ENCODE measurements around the gene GIMAP5.

The GIMAP5 gene

GRCh38 chr7:150753239-150753638 is 16.0 kb downstream of the GIMAP5 start:
- H2AFZ ChIP-seq (ENCODE audit: low read length) = no peak overlapping the region
- no peaks in the 10 kb centered on the region for H3K36me3 ChIP-seq (ENCODE audit: insufficient read depth, low read length)
- H3K27me3 ChIP-seq (ENCODE audit: insufficient read depth, low read length) = no peaks in the 10 kb centered on the region
- H3K27ac ChIP-seq (ENCODE audit: low read depth, low read length, poor library complexity, severe bottlenecking) = no peak overlapping the region
- no peak overlapping the region for H3K9ac ChIP-seq (ENCODE audit: low read length)
- H3K9me2 ChIP-seq (ENCODE audit: low read depth, low read length) = no peaks in the 10 kb centered on the region
- H3K4me3 ChIP-seq (ENCODE audit: low read depth, low read length, poor library complexity, severe bottlenecking) = no peak overlapping the region
- no peaks in the 10 kb centered on the region for H3F3A ChIP-seq (ENCODE audit: insufficient read depth, low read length)
- H3K4me2 ChIP-seq (ENCODE audit: low read length) = no peak overlapping the region
- TF ChIP-seq EZH2 (IDR thresholded peaks at IDR 0.05; ENCODE audit: borderline replicate concordance, low read length) = no peak
- no peak for TF ChIP-seq CTCF (IDR thresholded peaks at IDR 0.05; ENCODE audit: low read length)
- H3K4me1 ChIP-seq (ENCODE audit: insufficient read depth, low read length, severe bottlenecking) = no peaks in the 10 kb centered on the region
- H3K79me2 ChIP-seq (ENCODE audit: insufficient read depth, low read length) = no peaks in the 10 kb centered on the region
- no peaks in the 10 kb centered on the region for H3K9me3 ChIP-seq (ENCODE audit: low read length)
- H4K20me1 ChIP-seq (ENCODE audit: insufficient read depth, low read length) = no peaks in the 10 kb centered on the region

- no peak overlapping the region for H3K27ac ChIP-seq (ENCODE audit: low read depth, low read length, poor library complexity, severe bottlenecking)
- TF ChIP-seq CTCF (IDR thresholded peaks at IDR 0.05; ENCODE audit: low read length) (peak; percentile 64), EZH2 (IDR thresholded peaks at IDR 0.05; ENCODE audit: borderline replicate concordance, low read length) (no peak)
- no peak overlapping the region for H3K4me3 ChIP-seq (ENCODE audit: low read depth, low read length, poor library complexity, severe bottlenecking)
Observed at GRCh38 chr7:150753826-150754603, 16.8 kb downstream of the GIMAP5 start.

GRCh38 chr7:150754951-150755350 is 17.7 kb downstream of the GIMAP5 start:
- H3K4me1 ChIP-seq (ENCODE audit: insufficient read depth, low read length, severe bottlenecking) = no peaks in the 10 kb centered on the region
- H3K4me3 ChIP-seq (ENCODE audit: low read depth, low read length, poor library complexity, severe bottlenecking) = no peak overlapping the region
- H3F3A ChIP-seq (ENCODE audit: insufficient read depth, low read length) = no peaks in the 10 kb centered on the region
- H3K27me3 ChIP-seq (ENCODE audit: insufficient read depth, low read length) = no peaks in the 10 kb centered on the region
- H3K79me2 ChIP-seq (ENCODE audit: insufficient read depth, low read length) = no peaks in the 10 kb centered on the region
- no peak overlapping the region for H3K27ac ChIP-seq (ENCODE audit: low read depth, low read length, poor library complexity, severe bottlenecking)
- H3K9me2 ChIP-seq (ENCODE audit: low read depth, low read length) = no peaks in the 10 kb centered on the region; the same call in 1 of the 2 replicates
- H3K9me3 ChIP-seq (ENCODE audit: low read length) = no peaks in the 10 kb centered on the region
- no peak overlapping the region for H3K4me2 ChIP-seq (ENCODE audit: low read length)
- H2AFZ ChIP-seq (ENCODE audit: low read length) = no peak overlapping the region
- no peaks in the 10 kb centered on the region for H3K36me3 ChIP-seq (ENCODE audit: insufficient read depth, low read length)
- H4K20me1 ChIP-seq (ENCODE audit: insufficient read depth, low read length) = no peaks in the 10 kb centered on the region
- H3K9ac ChIP-seq (ENCODE audit: low read length) = no peak overlapping the region
- TF ChIP-seq EZH2 (IDR thresholded peaks at IDR 0.05; ENCODE audit: borderline replicate concordance, low read length) = no peak
- TF ChIP-seq CTCF (IDR thresholded peaks at IDR 0.05; ENCODE audit: low read length) = no peak

More at GRCh38 chr7:150753826-150754603, 16.8 kb downstream of the GIMAP5 start:
- Histone ChIP-seq H2AFZ (ENCODE audit: low read length) (no peak overlapping the region), H3K9me3 (ENCODE audit: low read length) (no peaks in the 10 kb centered on the region), H3K36me3 (ENCODE audit: insufficient read depth, low read length) (no peaks in the 10 kb centered on the region), H3K9me2 (ENCODE audit: low read depth, low read length) (no peaks in the 10 kb centered on the region), H3K27me3 (ENCODE audit: insufficient read depth, low read length) (no peaks in the 10 kb centered on the region), H3F3A (ENCODE audit: insufficient read depth, low read length) (no peaks in the 10 kb centered on the region), H3K4me2 (ENCODE audit: low read length) (no peak overlapping the region), H3K9ac (ENCODE audit: low read length) (no peak overlapping the region), H3K4me1 (ENCODE audit: insufficient read depth, low read length, severe bottlenecking) (no peaks in the 10 kb centered on the region), H3K79me2 (ENCODE audit: insufficient read depth, low read length) (no peaks in the 10 kb centered on the region), H4K20me1 (ENCODE audit: insufficient read depth, low read length) (no peaks in the 10 kb centered on the region)

Measured in OCI-LY1 (cell line).